GM04503 (cell line): ENCODE measurements around the gene ATP7B.

Source experiments
- DNase-seq: peaks from one replicate; pipeline ENCODE4 v3.0.0-alpha.2; 2012; ENCODE audit warnings: low read depth

The ATP7B gene

DNA sequence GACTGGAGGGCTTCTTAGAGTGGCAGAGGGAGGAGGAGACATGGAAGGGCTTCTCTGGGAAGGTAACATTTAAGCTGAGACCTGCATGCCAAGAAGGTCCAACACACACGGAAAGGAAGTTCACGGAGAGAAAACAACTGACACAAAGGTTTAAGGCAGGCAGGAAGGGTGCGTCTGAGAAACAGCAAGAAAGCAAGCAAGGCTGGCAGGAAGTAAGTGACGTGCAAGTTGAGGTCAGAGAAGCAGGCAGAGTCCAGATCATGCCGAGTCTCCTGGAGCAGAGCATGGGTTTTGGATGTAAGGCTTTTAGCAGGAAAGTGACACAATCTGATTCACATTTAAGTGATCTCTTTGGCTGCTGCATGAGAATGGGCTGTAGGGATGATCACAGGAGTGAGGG is 60.5 kb downstream of the ATP7B start:
- DNase-seq: no peak

DNA sequence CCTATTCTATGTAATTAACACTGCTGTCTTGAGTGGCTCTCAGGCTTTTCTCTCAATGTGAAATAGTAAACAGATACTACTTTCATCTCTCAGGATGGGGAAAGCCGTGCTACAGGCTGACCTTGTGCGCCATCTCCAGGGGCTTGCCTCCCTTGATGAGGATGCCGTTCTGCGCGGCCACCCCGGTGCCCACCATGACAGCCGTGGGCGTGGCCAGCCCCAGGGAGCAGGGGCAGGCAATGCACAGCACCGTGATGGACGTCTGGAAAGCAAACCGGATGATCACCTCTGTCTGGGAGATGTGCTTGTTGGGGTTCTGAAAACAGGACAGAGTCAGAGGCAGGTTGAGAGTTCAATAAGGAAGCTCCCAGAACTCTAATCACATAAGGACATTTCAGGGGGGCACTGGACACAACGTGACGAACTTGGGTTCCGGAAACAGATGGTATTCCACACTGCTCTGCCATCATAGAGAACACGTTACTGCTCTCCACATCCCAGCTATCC is 65.0 kb downstream of the ATP7B start:
- DNase-seq: no peak

DNA sequence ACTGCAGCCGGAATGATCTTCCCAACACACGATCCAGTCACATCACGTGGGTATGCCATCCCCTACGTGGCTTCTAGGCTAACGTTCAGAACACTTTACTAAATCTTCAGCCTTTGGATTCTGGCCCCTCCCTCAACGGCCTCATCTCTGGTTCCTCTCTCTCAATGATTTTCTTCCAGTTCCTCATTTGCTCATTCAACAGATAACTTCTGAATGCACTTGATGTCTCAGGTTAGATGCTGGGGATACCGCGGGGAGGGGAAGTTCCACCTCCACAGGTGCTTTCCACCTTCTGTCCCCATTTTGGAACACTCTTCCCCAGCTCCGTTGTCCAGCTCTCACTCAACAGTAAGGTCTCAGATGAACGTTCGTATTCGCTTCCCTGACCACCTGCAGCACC is 66.1 kb downstream of the ATP7B start:
- DNase-seq: no peak

DNA sequence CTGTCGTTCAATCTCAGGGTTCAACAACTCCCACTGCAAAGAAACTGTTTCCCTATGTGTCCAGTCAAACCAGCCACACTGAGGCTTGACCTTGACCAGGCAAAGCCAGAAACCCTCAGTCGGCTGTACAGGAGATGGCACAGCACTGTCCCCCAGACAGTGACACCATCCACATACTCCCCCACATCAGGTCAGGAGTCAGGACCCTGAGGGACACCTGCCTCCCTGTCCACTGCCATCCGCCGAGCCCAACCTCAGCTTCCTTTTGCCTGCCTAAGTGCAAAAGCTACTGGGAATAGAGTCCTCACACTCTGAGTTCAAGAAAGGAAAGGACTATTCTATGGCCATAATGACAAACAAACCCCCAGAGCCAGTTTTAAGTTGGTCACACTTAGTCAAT is 66.8 kb downstream of the ATP7B start:
- no peak for DNase-seq

DNA sequence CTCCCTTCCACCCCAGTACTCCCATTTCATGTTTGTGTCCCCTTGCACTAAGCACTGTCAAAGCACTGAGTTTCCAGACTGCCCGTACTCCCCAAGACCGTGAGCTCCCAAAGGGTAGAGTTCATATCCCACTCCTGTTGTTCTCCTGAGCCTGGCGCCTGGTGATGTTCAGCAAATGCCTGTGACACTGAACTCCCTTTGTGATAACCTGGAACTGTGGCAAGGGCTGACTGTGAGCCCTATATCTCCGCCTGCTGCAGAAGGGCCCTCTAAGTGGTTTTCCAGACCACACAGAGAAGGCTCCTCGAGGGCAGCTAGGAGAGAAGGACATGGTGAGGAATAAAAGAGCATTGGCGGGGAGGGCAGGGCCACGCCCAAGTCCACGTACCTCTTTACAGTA is 67.5 kb downstream of the ATP7B start:
- DNase-seq: no peak

DNA sequence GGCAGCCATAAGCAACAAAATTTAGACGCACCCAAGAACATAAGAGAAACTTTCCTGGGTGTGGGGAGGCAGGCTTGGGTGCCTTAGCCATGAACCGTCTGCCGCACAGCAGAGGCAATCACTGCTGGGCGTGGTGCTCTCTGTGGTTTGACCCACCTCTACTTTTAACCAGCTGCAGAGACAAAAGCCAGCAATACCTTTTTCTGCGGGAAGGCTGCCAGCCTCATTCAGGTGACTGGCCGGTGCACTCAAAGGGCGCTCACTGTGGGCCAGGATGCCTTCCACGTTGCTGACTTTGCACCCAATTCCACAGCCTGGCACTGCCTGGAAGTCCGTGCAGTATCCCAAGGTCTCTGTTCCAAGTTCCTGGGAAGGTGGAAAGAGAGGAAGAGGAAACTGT is 69.1 kb downstream of the ATP7B start:
- DNase-seq: no peak

DNA sequence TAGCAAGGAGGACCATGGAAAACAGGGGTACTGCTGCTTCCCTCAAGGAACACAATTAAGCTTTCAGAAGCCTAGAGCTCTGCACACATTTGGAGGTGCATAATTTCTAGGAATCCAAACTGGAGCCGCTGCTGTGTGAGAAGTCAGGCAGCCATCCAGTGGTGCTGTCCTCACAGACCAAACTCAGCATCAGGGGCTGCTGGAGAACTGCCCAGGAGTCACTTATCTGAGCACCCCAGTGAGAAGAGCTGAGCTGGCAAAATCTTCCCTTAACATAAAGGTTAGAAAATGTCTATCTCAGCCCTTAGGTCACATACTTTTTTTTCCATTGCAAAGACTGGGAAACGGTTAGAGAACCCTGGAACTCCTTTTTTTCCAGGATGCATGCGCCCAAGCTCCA is 72.8 kb downstream of the ATP7B start:
- no peak for DNase-seq

DNA sequence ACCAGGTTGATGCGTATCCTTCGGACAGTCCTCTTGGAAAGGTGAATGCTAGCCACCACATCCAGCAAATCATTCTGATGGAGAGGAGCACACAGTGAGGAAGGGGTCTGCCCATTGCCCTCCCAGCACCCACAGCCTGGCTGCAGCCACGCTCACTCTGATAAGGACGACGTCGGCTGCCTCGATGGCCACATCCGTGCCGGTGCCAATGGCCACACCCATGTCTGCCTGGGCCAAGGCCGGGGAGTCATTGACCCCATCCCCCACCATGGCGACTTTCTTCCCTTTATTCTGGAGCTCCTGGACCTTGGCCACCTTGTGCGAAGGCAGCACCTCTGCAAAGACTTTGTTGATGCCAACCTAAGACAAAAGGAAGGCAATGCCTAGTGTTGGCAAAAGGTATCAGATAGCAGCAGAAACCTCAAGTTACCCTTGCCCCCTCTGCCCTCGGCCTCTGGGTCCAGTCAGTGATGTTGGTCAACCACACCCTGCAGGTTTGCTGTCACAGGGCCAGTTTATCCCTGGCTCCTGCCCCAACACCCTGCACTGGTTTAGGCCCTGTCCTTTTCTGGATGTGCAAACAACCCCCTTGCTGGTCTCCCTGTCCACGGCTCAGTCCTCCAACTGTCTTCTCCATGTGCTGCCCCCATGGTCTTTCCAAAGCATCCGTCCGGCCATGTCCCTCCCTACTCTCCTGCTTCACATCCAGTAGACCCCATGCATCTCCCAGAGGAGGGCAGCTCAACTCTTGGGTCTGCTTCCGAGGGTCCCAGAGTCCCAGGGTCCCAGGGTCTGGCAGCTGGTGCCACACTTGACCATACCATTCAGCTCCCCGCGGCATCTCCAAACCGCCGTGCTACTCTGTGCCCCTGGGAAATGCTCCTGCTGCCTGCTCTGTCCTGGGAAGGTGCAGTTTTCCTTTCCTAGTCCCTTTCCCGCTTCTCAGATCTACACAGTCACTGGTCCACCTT is 73.6 kb downstream of the ATP7B start:
- no peak for DNase-seq

DNA sequence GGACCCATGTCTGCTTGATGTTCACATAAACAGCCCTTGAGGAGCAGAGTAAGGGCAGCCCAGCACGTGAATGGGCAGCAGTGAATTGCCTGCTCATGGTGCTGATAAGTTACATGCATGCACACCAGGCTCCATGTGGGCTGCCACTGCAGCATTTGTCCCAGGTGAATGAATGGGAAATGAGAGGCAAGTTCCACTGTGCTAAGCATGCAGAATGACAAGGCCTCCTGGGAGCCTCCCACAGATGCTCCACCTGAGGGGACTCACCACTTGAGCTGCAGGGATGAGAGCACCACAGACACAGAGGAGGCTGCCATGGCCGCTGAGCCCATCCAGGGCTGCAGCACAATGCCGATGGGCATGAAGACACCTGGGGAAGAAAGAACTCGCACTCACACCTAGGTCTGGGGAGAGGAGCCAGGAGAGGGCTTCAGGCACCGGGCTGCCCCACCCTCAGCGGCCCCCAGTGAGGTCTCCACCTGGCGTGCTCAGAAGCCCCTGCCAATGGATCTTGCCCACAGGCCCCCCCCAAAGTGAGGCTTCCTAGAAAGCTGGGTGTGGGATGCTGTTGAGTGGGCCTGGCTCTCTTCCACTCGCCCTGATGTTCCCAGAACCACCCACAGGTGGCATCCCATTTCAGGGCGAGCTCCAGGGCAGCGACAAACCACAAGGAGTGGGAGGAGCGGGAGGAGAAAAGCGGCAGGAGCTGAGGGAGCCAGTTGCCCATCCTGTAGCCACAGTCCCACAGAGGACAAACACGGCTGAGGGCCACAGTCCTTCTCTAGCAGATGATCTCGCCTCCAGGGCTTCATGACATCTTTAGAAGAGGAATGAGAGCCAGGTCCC is 75.7 kb downstream of the ATP7B start:
- no peak for DNase-seq

DNA sequence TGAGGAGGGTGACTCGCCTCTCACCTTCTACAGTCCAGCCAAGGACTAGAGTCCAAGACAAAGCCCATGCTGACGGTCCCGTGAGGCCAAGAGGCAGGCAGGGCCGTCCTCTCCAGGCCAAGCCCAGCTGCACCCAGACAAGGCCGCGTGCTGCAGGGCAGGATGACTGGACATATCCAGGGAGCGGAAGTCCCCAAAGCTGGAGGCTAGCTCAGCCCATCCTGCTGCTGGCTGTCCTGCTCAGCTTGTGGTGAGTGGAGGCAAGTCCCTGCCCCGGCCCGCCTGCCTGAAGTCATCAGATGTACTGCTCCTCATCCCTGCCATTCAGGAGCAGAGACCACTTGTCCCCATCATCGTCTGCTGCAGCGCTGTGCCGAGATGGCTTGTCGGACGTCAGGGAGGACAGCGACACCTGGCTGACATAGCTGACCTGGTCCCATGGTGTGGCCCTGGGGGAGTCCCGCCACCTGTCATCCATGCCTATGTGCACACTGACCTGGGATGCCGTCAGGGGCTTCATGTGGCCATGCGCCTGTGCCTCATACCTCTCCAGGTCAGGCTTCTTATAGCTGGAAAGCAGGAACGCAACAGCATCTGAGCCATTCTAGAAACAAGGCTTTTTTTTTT is 76.7 kb downstream of the ATP7B start:
- no peak for DNase-seq

DNA sequence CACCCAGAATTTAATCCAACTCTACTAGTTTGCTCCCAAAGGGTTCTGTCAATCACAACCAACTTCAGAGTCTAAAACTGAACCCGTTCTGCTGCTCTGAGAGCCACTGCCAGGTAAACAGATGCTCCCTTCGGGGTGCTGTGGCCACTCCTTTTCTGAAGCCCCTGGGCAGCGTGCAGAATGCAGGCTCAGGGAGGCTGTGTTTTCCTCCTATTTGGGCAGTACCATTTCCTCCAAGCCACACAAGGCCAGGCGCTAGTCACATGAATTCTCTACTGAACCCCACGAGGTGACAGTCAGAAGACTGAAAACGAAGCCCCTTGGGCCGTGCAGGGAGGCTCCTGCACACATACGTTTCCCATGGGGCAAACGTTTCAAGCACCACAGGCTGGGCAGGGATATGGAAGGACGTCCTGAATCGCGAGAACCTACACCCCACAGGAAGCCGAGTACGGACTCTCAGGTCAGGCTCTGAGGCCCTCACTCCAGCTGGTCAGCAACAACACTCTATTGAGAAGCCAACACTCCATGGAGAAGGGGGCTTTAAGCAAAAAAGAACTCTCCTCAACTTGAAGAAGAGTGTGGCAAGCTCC is 77.7 kb downstream of the ATP7B start:
- no peak for DNase-seq

DNA sequence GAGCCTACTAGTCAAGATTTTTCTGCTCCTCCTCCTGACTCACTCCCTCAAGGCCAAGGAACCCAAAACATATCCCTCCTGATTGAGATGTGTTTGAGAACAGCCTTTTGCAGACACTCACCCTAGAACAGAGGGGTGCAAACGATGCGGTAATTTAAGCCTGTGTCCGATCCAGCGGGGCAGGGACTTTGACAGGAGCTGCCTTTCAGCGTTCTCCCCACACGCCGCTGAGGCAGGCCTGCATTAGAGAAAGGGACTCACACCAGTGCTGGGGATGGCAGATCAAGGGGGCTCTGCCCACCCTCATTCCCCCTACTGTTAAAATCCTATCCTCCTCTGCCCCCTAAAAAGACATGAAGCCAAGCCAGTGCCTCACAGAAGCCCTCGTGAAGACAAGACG is 79.0 kb downstream of the ATP7B start:
- no peak for DNase-seq

DNA sequence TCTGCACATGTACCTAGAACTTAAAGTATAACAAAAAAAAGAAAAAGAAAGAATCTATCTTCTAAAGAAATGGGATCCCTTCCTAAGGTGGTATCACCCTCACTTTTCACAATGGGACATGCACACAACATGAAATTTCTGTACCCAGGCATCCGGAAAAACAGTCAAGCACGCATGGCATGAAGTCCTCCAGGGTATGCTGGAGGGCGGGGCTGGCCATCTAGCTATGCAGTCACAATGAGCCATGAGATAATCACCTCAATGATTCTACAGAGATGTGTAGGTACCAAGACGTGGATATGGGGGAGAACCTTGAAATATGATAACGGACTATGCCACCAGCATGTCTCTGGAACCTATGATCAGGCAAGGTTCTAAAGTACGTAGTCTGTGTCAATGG is 79.6 kb downstream of the ATP7B start:
- no peak for DNase-seq

DNA sequence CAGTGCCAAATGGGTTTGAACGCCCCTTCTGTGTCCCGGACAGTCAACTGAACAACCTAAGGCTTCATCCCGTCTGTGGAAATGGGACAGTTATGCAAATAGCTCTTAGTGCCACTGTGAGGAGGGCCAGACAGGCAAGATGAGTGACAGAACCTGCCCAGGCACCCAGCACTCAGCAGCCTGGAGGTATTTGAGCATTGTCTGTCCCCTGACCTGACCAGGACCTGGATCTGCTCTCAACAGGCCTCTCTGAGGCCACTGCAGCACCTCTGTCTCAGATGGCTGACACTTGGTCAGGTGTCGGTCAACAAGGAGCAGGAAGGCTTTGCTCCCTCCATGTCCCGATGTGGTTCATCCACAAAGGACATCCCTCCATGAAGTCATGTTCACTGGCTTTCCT is 81.6 kb downstream of the ATP7B start:
- no peak for DNase-seq

DNA sequence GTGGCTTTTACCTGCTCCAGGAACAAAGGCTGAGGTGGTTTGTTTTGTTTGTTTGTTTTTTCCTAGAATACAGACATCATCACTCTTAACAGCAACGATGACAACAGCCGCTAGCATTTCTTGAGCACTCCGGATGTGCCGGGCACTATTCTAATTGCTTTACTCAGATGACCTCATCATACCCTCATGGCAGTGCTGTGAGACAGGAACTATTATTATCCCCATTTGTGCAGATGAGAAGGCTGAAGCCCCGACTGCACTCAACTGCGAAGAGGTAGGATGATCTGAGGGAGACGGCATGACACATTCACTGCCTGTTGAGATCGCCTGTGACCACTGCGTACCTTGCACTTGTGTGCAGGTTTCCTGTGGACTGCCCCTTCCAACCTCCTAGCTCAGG is 83.0 kb downstream of the ATP7B start:
- no peak for DNase-seq

DNA sequence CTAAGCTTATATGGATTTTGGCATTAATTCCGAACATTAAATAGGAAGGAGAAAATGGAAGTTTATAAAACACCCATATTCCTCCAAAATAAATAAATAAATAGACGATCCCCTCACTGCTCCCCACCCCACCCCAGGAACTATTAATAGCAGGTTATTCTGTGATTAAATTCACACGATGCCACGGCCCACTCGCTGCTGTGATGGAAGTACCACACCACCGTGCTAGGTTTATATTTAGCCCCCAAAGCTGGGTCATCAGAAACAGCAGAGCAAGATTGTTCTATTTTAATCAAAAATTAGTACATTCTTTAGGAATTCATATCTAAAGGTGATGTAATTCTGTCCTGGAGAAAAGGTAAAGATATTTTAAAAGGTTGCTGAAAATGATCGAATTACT is 84.1 kb downstream of the ATP7B start:
- DNase-seq: no peak

DNA sequence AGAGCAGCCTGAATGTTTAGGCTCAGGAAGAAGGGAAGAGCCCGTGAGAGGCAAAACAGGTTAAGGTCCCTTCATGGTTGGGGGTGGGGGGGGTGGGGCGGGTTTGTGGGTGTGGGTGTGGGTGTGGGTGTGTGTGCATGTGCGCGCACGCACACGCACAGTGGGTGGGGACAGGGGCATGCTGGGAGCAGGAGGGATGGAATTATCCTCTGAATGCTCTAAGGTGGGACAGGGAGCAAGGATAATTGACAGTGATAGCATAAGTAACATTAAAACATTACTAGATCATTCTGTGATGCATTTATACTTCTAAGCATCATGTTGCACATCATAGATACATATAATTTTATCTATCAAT is 84.7 kb downstream of the ATP7B start:
- no peak for DNase-seq

DNA sequence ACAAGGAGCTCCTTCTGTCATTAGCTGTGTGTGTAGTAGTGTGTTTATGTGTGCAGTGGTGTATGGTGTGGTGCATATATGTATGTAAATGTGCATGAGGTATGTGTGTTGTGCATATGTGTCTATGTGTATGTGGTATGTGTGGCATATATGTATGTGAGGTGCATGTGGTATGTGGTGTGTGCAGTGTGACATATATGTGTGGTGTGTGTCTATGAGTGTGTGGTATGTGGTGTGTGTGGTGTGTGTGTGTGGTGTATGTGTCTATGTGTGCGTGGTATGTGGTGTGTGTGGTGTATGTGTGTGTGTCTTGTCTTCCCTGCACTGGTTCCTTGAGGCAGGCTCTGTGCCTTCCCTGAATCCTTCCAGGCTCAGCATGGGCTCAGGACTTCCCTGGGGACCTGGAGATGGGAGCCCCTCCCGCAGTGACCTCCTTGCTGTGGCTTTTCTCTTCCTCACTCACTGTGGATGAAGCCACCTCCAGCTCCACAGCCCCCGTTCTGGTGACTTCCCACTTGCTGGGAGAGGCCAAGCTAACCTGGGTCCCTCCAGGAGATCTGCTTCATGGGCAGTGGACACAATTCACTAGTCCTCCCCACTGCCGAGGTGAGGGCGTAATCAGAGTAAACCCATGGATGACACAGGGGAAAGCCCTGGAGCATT is 85.3 kb downstream of the ATP7B start:
- DNase-seq: no peak

DNA sequence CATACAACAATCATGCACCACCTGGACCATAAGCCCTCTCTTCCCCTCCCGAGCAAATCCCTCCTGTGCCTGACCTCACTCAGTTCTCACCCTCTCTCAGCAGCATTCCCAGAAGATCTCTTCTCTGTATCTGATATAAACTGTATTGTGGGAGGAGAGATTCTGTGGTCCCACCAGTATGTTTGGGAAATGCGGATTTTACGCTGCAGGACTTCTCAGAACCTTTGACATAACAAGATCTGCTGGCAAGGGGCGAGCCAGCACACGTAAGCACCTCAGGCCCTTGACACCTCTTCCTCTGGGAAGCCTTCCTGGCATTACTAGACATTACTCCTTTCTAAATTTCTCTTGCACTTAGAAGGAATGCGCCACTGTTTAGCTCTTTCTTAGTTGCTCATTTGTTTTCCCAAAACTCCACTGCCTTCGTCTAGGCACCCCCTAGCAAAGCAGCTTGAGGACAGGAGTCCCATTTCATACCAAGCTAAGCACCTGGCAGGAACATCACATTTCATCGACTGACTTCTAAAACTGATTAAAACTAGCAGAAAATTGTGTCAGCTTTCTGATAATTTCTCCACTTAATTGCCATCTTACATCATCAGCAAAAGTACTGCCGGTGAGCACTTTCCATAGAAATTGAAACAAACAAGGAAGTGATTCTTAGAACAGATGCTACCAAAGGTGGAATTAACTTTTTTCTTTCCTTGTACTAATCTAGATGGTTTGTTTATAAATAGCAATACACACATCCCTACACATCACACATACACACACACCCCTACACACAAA is 86.3 kb downstream of the ATP7B start:
- DNase-seq: no peak

DNA sequence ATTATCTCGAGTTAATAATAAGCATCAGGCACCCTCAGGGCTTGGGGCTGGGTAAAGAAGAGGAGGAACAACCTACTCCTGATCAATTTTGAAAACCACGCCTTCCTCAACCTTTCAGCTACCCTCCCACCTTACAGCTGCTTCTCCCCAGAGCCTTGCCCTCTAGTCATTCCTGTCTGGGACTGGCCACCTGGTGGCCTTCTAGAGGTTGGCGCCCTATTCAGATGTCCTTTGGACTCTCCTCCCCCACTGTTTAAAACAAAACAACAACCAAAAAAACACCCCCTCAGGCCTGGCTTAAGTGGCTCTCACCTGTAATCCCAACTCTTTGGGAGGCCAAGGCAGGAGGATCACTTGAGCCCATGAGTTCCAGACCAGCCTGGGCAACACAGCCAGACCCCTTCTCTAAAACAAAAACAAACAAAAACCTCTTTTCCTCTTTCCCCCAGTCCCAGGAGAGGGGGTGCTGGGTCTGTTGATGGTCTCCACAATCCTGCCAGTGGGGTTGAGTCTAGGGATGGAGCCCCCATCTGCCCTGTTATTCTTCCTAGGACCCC is 87.2 kb downstream of the ATP7B start:
- DNase-seq: no peak
